ENCODE data around the gene ECE1.

Gene ECE1

DNA sequence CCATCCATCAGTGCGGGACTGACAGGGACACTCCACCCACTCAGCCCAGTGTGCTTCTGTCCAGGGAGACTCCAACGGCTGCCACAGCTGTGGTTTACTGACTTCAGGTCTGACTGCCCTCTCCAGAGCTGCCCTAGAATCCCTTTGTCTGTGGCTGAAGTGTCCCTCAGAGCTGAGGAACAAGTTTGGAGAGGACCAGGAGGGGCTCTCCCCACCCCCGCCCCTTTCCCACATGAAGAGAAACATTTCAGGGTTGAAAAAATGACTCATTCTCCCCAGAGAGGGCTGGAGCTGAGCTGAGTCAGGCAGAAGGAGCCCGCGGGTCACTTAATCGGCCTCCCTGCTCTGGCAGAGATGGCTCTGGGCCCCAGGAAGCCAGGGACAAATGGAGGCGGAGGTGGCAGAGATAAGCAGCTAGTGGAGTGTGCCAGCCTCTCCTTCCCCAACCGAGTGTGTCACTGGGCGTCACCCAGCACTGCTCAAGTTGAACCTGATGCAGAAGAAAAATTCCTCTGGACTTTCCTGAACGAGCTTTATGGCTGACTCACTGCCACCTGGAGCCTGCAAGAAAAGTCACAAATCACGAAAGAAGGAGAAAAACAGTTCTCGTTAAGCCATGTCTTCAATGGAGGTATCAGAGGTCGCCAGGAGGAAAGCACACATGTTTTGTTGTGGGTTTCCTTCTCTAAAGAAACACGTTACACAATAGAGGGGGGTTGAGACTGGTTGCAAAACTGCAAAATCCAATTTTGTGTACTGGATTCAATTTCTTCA is 34.3 kb upstream of the ECE1 start:
- no peak for DNase-seq (ENCODE audit: low read depth)
- H3K4me3 ChIP-seq (ENCODE audit: low read depth, low read length): no peak overlapping the region

DNA sequence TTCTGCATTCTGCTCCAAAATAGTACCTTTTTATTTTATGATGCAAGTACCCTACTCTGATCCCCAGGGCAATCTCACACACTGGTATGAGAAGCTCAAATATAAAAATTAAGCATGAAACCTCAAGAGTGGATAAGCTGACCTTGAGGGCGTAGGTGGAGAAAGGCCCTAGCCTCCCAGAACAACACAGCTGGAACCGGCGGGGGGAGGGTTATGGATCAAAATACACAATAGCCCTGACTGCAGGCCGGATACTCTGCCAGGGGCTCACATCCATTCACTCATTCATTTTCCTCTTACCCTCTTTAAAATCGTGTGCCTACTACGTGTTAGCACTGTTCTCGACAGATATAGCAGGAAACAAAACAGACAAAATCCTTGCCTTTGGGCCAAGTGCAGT is 32.8 kb upstream of the ECE1 start:
- TF ChIP-seq, protein P1, sequence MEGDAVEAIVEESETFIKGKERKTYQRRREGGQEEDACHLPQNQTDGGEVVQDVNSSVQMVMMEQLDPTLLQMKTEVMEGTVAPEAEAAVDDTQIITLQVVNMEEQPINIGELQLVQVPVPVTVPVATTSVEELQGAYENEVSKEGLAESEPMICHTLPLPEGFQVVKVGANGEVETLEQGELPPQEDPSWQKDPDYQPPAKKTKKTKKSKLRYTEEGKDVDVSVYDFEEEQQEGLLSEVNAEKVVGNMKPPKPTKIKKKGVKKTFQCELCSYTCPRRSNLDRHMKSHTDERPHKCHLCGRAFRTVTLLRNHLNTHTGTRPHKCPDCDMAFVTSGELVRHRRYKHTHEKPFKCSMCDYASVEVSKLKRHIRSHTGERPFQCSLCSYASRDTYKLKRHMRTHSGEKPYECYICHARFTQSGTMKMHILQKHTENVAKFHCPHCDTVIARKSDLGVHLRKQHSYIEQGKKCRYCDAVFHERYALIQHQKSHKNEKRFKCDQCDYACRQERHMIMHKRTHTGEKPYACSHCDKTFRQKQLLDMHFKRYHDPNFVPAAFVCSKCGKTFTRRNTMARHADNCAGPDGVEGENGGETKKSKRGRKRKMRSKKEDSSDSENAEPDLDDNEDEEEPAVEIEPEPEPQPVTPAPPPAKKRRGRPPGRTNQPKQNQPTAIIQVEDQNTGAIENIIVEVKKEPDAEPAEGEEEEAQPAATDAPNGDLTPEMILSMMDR (IDR thresholded peaks at IDR 0.05; ENCODE audit: low read depth, low read length, missing control alignments): no peak
- H3K4me3 ChIP-seq (ENCODE audit: low read depth, low read length): no peak overlapping the region
- DNase-seq (ENCODE audit: low read depth): no peak

More for the DNA sequence above, 34.3 kb upstream of the ECE1 start:
- TF ChIP-seq, protein P1 (IDR thresholded peaks at IDR 0.05; ENCODE audit: low read depth, low read length, missing control alignments): no peak

DNA sequence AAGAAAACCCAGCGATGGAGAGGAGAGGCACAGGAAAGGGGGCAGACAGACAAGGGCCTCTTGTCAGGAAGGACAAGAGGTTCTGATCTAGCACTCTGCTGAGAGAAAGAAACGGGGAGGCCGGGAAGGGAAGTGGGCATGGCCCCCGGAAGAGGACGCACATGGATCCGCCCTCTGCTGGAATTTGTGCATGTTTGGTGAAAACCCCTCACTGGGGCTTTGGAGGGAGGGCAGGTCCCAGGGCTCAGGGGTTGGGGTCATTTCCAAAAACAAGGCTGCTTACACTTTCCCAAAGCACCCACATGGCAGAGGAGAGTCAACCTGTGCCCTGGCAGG is 32.4 kb upstream of the ECE1 start:
- TF ChIP-seq, protein P1 (IDR thresholded peaks at IDR 0.05; ENCODE audit: low read depth, low read length, missing control alignments): no peak
- no peak overlapping the region for H3K4me3 ChIP-seq (ENCODE audit: low read depth, low read length)
- no peak for DNase-seq (ENCODE audit: low read depth)

DNA sequence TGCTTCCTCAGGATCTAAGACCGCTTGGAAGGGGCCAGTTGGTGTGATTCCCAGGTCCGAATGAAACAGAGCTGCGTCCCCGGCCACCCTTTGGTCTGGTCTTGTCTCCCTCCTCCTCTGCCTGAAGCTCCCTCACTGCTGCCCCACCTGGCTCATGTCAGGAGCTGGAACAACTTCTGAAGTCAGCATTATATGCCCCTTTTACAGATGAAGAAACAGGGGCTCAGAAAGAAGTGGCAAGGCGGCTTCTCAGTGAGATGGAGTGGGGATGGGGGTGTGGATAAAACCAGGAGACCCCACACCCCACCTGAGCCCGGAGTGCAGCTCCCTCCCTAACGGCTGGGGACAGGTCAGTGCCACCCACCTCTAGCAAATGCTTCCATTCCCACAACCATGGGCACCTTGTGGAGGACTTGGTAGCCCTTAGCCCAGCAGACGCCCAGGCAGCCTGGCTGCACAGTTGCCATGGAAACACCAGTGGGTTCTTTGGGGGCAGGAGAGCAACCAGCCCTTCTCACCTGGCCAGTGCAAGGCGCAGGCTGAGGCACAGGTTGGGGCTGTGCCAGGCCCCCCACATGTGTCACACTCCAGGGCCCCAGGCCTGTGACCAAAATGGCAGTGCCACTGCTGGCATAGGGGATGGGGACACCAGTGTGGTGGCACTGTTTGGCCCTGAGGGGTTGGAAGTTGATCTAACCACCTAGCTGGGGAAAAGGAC is 31.9 kb upstream of the ECE1 start:
- DNase-seq (ENCODE audit: low read depth): no peak
- H3K4me3 ChIP-seq (ENCODE audit: low read depth, low read length): no peak overlapping the region
- TF ChIP-seq, protein P1 (IDR thresholded peaks at IDR 0.05; ENCODE audit: low read depth, low read length, missing control alignments): peak; percentile 13

DNA sequence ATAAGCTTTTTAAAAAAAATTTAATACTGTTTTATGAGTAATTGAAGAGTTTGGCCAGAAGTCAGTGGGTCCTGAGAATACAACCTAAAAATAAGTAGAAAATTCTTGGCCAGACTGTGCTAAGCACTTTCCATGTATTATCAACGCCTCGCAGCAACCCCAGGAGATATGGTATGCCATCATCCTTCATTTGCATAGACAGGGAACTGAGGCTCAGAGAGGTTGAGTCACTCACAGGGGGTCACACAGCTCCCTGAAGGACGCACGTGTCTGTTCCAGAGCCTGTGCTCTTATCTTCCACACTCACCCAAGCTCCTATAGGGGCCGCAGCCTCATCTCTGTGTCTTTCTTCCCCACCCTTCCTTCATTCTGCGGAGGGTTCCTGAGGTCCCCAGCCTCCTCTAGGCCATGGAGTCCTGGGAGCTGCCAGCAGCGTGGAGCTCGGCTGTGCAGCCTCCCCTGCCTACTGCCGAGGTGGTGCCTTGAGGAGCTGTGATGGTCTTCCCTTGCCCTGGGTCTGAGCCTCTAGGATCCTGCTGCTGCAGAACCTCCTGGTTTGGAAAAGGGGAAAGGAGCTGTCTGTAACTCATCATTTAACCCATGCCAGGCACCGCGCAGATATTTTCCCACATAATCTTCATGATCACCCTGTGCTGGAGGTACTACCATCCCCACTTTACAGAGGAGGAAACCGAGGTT is 30.3 kb upstream of the ECE1 start:
- H3K4me3 ChIP-seq (ENCODE audit: low read depth, low read length): no peak overlapping the region
- DNase-seq (ENCODE audit: low read depth): no peak
- TF ChIP-seq, protein P1 (IDR thresholded peaks at IDR 0.05; ENCODE audit: low read depth, low read length, missing control alignments): no peak

DNA sequence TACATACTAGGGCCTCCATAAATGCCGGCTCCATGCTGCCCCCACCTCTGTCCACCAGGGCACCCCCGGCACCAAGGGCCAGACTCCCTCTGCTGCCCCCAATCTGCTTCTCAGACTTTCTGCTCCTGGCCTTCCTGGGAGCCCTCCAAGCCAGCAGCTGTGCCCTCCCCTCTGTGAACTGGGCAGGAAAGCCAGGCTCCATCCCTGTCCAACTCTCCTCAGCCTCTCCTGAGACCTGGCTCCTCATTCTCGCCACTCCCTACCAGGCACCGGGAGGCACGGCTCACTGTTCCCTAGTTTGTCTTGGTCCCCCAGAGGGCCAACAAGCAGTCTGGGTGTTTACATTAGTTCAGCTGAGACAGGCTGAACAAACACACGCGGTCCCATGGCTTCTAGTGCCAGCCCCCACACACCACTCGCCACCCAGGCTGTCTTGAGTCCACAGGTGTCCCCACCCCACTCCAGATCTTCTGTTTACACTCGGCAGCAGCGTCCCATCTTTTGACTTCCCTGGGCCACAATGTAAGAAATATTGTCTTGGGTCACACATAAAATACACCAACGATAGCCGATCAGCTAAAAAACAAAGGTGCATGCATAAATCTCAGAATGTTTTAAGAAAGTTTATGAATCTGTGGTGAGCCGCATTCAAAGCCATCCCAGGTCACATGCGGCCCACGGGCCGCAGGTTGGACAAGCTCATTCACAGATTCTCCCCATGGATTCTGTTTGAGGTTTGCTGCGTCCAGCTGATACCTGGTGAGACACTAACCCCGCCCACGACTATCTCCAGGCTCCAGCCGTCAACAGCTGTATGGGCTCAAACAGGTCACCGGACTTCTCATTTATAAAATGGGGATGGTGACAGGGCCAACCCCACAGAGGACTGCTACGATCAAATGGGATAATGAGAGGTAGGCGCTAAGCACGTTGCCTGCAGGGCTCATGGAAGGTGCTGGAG is 29.5 kb upstream of the ECE1 start:
- no peak for DNase-seq (ENCODE audit: low read depth)
- H3K4me3 ChIP-seq (ENCODE audit: low read depth, low read length): no peak overlapping the region
- TF ChIP-seq, protein P1 (IDR thresholded peaks at IDR 0.05; ENCODE audit: low read depth, low read length, missing control alignments): no peak

All from GM12864 (cell line).